GM21528 (cell line): ENCODE data around the gene VPS33B.

Experiments used
- ATAC-seq: cut with Tn5 transposase; IDR thresholded peaks from one replicate; pipeline ENCODE4 v1.9.1; 2021; ENCODE audit warnings: mild to moderate bottlenecking, moderate library complexity; ENCODE audit not compliant: unreplicated experiment, low FRiP score

Gene VPS33B

DNA sequence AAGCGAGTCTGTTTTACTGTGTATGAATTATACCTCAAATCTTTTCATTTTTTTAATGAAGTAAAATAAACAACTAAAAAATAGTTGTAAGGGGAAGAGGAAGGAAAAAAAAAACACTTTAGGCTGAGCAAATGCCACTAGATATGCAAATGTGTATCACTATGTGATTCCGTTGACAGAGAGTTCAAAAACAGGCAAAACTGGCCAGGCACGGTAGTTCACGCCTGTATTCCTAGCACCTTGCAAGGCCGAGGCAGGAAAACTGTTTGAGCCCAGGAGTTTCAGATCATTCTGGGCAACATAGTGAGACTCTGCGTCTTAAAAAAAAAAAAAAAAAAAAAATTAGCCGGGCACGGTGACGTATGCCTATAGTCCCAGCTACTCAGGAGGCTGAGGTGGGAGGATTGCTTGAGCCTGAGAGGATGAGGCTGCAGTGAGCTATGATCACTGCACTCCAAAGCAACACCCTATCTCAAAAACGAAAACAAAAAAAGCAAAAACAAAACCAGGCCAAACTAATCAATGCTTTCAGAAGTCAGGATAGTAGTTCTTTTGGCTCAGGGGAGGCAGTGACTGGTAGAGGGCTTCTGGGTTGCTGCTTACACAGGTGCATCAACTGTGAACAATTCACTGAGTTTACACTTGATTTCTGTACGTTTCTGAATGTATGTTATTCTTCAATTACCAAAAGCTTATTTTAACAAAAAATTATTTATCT is 35.4 kb downstream of the VPS33B start:
- peak; percentile 44 for ATAC-seq

DNA sequence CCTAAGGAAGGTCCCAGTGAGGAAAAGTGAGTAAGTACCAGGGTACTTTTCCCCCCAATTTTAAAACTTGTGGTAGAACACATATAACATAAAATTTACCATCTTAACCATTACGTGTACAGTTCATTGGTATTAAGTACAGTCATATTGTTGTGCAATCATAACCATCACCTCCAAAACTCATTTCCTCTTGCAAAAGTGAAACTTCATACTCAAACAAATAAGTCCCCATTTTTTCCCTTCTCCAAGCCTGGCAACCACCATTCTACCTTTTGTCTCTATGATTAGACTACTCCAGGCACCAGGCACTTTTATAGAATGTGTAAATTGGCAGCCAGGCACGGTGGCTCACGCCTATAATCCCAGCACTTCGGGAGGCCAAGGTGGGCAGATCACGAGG is 40.3 kb downstream of the VPS33B start:
- ATAC-seq: peak; percentile 35

GRCh38 chr15:90981681-90982080 is 40.7 kb downstream of the VPS33B start:
- peak; percentile 77 for ATAC-seq

DNA sequence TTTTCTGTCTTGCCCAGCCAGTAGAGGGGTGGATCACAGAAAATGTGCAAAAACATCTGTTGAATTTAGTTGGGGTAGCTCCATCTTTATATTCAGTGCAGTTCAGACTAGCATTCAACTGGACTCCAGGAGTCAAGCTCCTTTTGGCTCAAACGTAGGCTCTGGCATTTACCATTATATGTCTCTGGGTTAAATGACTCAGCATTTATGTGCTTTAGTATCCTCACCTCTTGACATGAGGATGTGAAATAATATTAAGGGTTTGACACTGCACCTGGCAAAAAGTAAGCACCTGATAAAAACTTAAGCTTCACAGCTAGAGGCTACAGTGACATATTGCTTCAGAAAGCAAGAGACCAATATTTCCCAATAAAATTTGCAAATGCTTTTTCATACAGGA is 42.8 kb downstream of the VPS33B start:
- ATAC-seq: no peak

GRCh38 chr15:90974216-90974615 is 48.2 kb downstream of the VPS33B start:
- ATAC-seq: no peak

DNA sequence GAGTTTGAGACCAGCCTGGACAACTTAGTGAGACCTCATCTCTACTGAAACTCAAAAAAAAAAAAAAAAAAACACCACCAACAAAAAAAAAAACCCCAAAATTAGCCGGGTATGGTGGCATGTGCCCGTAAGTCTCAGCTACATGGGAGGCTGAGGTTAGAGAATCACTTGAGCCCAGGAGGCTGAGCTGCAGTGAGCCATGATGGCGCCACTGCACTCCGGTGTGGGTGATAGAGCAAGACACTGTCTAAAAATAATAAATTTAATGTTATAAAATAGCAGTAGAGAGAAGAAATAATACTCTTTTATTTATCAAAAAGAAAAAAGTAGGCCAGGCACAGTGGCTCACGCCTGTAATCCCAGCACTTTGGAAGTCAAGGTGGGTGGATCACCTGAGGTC is 50.3 kb downstream of the VPS33B start:
- ATAC-seq: no peak

DNA sequence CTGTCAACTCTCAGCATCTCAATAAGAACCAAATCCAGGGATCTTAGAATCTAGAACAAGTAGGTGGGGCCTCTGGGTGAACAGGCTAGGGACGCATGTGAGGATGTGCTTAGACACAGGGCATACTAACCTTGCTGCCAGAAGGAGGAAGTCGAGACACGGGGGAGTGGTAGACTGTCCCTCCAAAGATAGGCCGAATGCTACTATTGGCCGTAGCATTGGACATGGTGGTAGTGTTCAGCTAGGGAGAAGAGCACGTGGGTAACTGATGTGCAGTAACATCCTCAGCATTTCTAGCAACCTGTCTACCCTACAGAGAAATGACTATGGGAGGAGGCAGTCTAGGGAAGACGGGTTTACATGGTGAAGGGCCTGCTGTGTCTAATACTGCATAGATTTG is 52.1 kb downstream of the VPS33B start:
- no peak for ATAC-seq

GRCh38 chr15:90968434-90968833 is 54.0 kb downstream of the VPS33B start:
- no peak for ATAC-seq

- no peak for ATAC-seq
Measured at GRCh38 chr15:90967206-90967605, 55.2 kb downstream of the VPS33B start.

DNA sequence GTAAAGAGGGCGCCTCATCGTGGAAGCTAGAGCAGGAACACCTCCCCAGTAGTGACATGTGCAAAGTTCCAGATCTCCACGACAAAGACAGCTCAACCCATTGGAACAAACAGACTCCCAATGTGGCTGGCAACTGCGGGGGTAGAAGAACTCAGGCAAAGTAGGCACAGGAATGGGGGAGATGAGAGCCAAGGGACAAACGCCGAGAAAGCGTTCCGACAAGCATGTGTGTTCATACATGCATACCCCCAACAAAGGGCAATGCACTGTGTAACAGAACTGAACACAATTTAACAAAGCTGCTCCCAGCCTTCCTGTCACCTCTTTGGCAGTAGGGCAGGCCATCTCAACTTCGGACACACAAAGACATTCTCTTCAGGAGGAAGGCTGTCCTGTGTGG is 56.1 kb downstream of the VPS33B start:
- ATAC-seq: no peak

DNA sequence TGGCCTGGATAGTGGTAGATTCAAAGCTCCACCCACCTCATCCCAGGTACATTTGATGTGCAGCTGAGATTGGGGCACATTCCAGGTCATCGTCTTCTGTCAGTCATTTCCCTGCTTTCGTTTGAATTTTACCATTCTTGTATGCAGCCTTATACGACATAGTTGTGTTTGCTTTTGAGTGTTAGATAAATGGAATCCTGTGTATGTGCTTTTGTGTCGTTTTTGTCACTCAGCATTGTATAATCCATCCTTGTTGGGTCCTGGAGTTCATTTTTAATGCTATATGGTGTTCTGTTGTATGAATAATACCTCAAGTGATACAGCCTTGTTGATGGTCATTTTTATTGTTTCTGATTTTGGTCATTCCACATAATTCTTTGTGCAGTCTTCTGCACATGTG is 60.4 kb downstream of the VPS33B start:
- ATAC-seq: no peak

DNA sequence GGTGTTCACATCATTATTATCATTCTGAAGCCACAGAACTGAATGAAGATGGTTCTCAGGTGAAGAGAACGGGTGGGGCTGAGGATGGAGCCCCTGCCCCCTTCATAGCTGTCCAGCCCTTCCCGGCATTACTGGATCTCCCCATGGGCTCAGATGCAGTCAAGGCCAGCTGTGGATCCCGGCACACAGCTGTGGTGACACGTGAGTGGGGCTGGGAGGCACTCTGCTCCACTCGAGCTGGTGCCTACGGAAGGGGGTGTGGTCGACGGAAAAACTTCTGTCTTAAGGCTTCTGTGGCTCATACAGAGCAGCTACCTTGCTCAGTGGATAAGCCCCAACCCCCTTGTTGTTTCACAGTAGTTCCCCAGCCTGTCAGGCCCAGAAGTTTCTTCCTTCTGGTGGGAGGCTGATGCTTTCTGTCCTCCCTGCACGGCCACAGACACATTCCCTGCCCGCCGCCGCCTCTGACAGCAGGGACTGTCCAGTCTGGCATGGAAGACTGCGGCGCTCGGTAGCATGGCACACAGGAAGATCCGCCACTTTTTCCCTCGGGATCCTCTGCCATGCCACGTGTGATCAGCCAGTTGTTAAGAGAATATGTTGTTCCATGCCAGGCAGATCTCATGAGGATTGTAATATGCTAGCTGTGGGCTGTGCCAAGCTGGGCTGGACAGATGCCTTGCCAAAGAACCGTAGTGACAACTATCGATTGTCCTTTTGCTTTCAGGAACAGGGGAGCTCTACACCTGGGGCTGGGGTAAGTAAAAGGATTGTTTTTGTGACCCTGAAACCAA is 61.9 kb downstream of the VPS33B start:
- ATAC-seq: no peak

DNA sequence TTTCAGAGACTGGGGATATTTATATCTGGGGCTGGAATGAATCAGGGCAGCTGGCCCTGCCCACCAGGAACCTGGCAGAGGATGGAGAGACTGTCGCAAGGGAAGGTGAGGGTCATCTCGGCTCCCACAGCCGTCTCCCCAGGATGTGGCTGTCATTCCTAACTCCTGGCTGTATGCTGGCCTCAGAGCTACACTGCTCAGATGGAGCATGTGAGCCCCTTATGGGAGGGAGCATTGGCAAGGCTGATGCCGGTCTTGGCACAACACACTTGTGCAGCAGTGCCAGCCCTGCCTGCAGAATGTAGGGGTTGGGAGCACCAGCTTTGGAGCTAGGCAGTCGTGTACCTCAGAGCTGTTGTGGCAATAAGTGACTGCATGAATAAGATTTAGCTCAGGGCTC is 62.5 kb downstream of the VPS33B start:
- ATAC-seq: no peak

DNA sequence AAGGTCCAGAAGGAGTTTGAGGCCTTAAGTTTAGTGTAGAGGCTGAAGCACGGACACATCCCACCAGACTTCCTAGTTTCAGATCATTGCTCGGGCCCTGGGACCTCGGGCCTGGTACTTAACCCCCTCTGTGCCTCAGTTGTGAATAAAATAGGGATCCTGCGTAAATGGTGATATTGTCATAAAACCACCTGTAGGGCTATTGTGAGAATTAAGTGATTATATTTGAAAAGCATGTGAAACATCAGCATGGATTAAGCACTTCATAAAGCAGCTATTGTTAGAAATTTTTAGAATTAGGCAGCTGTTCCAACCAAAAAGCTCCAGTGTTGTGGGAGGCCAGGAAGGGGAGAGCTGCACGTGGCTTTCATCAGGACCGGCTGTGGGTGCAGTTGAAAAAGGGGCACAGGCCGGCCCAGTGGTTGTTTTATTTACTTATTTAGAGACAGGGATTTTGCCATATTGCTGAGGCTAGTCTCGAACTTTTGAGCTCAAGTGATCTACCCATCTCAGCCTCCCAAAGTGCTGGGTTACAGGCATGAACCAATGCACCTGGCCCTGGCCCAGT is 63.3 kb downstream of the VPS33B start:
- ATAC-seq: no peak

DNA sequence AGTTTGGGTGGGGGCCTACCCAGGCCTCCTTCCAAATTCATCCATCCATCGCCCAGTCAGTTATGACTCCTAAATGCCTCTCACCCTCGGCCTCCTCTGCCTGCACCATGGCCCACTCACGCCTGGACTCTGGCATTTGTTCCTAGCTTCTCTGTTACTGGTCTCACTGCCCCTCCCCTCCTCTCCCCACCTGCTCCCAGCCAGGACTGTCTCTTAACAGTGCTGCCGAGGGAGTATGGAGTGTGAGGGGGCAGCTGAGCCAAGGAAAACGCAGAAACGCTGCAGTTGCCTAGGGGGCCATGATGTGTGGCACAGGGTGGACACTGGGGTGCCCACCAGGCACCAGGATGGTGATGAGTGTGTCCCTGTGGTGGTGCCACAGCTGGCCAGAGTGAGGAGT is 64.6 kb downstream of the VPS33B start:
- ATAC-seq: no peak

- ATAC-seq: no peak
Measured at GRCh38 chr15:90957031-90957790, 65.2 kb downstream of the VPS33B start.

- ATAC-seq: no peak
Measured at GRCh38 chr15:90956274-90957030, 65.9 kb downstream of the VPS33B start.

GRCh38 chr15:90955624-90956273 is 66.6 kb downstream of the VPS33B start:
- no peak for ATAC-seq

DNA sequence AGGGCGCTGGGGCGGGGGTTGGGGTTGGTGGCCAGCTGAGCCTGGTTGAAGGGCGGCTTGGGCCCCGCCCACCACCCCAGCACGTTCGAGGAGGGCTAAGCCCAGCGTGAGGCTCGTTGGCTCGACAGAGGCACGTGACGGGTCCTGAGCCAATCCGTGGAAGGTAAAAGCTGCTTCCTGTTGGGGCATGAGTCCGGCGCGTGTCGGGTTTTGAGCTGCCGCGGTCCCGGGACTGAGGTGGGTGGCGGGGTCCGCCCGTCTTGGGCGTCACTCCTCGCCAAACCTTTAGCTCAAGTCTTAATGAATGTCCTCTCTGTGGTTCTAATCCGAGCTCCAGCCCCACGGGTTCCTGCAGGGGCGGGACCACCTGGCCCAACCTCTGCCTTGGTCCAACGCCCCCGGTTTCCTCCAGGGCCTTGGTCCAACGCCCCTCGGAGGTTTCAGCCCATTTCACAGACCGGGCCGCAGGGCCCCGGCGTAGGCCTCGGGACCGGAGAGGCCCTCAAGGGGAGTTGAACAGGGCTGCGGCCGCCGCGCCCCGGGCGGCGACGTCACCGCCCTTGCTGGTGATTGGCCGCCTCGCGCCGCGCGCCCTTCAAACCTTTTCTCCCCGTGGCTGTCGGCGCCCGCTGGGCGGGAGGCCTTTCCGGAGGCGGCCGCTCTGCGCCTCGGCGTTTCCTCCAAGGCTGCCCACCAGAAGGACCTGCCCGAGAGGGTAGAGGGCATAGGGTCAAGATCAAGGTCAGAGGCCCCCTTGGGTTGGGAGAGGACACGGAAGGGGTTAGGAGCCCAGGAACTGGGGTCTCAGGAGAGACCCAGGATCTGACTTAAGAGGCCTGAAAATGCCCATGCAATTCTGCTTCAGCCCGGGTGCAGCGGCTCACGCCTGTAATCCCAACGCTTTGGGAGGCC is 67.4 kb downstream of the VPS33B start, which contains the start of gene RCCD1:
RCCD1 (plus strand) TSS at position 173 of the 912 bp plus-strand sequence. CDS start 1,851 bp downstream, outside the sequence.
- ATAC-seq: peak; percentile 94
